ENCODE measurements around the gene UGT2B10.

DNA sequence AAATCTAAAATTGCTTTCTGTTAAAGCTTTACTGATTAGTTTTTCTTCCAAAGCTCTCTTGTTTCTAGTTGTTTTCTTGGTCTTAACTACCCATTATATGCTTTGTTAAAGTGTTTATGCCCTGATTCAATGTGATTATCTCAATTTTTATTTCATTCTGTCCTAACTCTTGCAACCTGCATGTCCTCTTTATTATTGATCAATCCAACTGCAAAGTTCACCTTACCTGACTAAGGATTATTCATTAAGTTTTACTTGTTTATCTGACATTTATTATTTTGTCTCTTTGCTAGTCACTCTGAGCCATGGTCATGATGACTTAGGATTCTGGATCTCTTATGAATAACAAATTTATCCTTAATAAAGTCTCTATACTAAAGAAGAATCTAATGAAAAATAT lies 15.8 kb downstream of the UGT2B10 start:
- TF ChIP-seq, protein P1, sequence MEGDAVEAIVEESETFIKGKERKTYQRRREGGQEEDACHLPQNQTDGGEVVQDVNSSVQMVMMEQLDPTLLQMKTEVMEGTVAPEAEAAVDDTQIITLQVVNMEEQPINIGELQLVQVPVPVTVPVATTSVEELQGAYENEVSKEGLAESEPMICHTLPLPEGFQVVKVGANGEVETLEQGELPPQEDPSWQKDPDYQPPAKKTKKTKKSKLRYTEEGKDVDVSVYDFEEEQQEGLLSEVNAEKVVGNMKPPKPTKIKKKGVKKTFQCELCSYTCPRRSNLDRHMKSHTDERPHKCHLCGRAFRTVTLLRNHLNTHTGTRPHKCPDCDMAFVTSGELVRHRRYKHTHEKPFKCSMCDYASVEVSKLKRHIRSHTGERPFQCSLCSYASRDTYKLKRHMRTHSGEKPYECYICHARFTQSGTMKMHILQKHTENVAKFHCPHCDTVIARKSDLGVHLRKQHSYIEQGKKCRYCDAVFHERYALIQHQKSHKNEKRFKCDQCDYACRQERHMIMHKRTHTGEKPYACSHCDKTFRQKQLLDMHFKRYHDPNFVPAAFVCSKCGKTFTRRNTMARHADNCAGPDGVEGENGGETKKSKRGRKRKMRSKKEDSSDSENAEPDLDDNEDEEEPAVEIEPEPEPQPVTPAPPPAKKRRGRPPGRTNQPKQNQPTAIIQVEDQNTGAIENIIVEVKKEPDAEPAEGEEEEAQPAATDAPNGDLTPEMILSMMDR (IDR thresholded peaks at IDR 0.05): no peak
- no peak for TF ChIP-seq ZFX (IDR thresholded peaks at IDR 0.05; ENCODE audit: borderline replicate concordance)
